ENCODE results near the gene RSBN1L.
"Not testable (repeated sequence)": the region's sequence is repeated elsewhere in the genome, so short reads cannot be mapped to it uniquely, and the experiment has no call there.

Gene RSBN1L

DNA sequence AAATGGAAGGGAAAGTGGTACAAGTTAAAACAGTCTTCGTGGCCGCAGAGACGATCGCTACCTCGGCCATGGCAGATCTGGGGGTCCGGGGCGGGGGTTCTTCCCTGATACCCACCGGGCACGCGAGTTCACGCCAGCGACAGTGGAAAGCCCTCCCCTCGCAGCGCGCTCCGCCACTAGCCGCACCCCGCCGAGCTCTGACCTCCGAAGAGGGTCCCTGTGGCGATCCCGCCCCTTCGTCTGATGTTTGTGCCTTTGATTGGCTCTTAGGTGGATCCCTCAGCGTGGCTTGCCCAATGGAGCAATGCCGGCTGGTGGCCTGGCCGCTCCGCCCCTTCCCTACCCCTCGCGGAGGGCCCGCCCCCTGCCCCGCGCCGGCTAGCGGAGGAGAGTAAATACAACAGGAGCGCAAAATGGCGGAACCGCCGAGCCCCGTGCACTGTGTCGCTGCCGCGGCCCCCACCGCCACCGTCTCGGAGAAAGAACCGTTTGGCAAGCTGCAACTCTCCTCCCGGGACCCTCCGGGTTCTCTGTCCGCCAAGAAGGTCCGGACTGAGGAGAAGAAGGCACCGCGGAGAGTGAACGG lies at the start of gene RSBN1L:
RSBN1L (plus strand) TSS at position 403 of the 586 bp plus-strand sequence; CDS start at position 414, 11 bp downstream.
- peak; percentile 96 for DNase-seq (ENCODE audit: low read depth, low spot score)

DNA sequence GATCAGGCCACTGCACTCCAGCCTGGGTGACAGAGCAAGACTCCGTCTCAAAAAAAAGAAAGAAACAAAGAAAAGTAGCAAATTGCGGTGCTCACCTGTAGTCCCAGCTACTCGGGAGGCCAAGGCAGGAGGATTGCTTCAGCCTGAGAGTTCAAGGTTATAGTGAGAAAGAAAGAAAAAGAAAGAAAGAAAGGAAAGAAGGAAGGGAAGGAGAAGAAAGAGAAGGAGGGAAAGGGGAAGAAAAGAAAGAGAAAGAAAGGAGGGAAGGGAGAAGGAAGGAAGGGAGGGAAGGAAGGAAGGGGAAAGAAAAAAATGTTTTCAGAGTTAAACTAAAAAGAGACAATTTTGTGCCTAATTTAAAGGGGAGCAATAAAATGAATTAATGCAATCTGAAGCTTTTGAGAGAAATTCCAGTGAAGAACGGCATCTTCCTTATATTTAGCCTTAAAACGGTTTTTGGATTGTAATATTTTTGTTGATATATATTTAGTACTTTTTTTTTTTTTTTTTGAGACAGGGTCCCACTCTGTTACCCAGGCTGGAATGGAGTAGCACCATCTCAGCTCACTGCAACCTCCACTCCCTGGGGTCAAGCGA lies 47.4 kb upstream of the RSBN1L start:
- no peak for DNase-seq (ENCODE audit: low read depth, low spot score)

DNA sequence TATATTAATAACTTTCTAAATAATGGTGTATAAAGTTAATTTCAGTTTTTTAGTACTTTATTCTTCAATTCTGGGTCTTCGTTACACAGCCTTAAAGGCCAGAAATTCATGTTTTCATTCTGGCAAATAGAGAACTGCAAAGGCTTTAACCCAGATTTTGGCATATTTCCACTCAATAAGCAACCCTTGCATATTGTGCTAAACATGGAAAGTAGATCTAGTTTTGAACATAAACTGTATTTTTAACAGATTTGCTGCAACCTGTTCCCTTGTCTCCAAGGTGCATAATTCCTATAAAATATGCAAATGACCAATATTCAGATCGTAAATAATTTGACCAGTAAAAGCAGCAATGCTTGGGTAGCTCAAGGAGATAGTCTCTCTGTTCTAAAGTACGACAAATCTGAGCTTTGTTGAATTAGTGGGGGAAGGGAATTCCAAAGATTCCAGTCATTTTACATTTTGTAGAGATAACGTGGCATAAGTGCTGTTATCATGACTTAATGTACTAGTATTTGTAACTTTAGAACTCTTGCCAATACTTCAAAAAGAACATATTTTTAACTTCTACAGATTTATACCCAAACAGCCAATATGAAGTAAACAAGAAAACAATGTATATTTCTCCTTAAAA lies 46.4 kb upstream of the RSBN1L start:
- no peak for DNase-seq (ENCODE audit: low read depth, low spot score)

DNA sequence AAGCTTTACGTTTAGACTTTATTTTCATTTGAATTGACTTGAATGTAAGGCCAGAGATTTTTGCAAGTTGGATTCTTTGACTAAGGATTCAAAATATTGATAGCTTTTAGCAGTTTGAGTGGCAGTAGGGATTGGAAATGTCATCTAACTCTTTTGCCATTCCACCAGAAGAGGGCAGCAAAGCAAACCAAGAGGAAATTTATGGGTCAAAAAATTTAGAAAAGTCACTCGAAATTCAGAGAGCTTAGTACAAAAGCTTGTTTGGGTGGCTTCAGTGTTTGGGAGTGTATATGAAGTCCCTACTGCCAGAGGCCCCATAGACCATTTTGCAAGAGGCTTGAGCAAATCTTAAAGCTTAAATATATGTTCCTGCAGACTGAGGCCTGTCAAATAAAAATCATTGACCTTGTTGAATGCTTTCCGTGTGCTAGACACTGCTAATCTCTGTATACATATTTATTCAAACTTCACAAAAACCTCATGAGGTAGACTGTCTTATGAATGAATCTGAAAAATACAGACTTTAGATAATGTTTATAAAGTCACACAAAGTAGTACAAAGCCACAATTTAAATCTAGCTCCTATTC lies 44.6 kb upstream of the RSBN1L start:
- DNase-seq (ENCODE audit: low read depth, low spot score), result no peak

DNA sequence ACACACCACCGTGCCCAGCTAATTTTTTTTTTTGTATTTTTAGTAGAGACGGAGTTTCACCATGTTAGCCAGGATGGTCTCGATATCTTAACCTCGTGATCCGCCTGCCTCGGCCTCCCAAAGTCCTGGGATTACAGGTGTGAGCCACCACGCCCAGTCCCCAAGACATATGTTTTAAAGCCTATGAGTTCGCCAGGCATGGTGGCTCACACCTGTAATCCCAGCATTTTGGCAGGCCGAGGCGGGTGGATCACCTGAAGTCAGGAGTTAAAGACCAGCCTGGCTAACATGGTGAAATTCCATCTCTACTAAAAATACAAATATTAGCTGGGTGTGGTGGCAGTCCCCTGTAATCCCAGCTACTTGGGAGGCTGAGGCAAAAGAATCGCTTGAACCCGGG lies 43.4 kb upstream of the RSBN1L start:
- DNase-seq (ENCODE audit: low read depth, low spot score), result not testable (repeated sequence)

DNA sequence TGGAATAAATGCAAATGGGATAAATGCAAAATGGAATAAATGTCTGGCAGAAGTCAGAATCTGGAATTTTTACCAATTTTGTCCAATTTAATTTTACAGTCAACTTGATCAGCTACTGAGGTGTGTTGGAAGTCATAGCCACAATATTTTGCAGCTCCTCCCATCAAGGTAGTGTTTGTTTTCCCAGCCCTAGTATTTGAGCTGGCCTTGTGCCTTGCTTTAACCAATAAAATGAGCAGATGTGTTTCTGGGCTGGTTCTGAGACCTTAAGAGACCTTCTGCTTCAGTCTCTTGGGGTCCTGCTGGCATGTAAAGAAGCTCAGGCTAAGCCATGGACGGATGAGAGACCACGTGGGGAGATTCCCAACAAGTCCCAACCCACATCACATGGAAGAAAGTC lies 42.7 kb upstream of the RSBN1L start:
- no peak for DNase-seq (ENCODE audit: low read depth, low spot score)

DNA sequence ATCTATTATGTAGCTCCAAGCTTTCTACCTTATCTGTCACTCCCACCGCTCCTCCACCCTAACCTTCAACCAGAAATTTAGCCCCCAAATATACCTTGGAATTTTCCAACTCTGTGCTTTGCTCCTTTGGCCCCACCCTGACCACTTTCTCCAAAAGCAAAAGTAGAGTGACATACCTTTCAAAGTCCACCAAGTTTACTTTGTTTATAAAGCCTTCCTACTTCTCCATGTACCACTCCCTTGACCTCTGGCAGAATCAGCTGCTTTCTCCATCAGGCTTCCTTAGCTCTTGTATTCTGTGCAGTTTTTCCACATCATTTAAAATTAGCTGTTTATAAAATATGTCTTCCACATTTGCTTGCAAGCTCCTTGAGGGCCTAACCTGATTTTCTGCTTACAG lies 40.9 kb upstream of the RSBN1L start:
- no peak for DNase-seq (ENCODE audit: low read depth, low spot score)

DNA sequence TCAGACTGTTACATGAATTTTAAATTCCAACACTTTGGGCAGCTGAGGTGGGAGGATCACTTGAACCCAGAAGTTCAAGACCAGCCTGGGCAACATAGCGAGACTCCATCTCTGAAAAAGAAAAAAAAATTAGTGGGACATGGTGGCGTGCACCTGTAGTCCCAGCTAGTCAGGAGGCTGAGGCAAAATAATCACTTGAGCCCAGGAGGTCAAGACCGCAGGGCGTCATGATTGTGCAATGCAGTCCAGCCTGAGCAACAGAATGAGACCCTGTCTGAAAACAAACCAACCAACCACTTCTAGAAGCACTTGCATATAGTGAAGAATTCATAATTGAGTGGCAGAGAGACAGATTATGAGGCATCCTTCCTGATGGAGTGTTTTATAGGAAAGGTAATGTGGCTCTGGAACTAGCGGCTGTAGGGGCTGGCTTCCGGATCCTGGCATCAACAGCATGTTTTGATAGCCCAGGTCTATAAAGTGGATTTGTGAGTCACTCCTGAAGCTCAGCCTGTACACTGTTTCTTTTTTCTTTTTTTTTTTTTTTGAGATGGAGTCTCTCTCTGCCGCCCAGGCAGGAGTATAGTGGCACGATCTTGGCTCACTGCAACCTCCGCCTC lies 40.3 kb upstream of the RSBN1L start:
- DNase-seq (ENCODE audit: low read depth, low spot score), result no peak

DNA sequence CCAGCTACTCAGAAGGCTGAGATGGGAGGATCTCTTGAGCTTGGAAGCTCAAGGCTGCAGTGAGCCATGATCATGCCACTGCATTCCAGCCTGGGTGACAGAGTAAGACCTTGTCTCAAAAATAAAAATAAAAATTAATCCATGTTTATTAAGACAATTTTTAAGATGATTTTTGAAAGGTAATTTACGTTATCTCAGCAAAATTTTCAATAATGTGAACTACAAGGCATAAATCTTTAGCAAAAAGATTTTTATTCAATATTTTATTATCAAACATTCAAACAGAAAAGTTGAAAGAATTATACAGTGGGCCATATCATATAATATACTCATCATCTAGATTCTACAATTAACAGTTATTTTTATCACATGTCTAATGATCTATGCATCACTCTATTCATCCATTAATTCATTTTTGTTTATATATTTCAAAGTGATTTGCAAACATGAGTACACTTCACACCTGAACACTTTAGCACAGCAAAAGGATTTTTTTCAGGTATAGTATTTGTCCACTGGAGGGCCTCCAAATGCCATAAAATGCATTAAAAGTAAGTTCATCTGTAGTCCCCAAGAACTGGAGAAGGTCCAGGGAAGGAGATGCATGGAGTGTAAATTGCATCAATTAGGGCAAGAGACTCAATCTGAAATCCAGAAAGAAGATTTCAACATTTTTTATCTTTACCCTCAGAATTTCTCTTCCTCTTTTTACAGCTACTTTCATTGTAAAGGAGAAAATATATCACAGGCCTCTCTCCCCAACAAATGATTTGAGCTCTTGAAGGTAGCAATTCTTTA lies 38.6 kb upstream of the RSBN1L start:
- no peak for DNase-seq (ENCODE audit: low read depth, low spot score)

DNA sequence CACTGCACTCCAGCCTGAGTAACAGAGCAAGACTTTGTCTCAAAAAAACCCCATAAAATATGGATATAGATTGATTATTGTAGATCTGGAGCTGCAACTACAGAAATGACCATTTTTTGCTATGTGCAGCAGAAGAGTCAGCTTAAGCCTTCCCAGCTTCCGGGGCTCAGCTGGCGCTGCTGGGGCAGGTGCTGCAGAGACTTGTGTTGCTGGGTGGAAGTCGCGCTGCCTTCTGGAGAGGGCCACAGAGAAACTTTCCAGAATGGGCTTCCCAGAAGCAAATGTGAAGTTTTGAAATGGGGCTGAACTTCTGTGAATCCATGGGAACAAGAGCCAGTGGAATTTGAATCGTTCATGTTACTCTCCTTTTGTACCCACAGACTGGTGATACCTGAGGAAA lies 37.3 kb upstream of the RSBN1L start:
- no peak for DNase-seq (ENCODE audit: low read depth, low spot score)

DNA sequence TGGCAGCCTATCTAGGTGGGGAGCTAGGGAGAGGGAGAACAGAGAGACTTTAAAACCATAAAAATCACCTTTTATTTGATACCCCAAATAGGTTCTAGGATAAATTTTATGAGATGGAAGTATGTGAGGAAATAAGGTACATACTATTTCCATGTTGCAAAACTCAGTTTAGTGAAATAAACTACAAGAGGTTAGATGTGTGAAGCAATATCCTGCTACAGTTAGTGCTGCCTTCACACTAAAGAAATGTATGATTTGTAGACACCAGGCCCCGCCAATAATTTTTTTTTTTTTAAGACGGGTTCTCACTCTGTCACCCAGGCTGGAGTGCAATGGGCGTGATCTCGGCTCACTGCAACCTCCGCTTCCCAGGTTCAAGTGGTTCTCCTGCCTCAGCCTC lies 34.4 kb upstream of the RSBN1L start:
- DNase-seq (ENCODE audit: low read depth, low spot score), result no peak

DNA sequence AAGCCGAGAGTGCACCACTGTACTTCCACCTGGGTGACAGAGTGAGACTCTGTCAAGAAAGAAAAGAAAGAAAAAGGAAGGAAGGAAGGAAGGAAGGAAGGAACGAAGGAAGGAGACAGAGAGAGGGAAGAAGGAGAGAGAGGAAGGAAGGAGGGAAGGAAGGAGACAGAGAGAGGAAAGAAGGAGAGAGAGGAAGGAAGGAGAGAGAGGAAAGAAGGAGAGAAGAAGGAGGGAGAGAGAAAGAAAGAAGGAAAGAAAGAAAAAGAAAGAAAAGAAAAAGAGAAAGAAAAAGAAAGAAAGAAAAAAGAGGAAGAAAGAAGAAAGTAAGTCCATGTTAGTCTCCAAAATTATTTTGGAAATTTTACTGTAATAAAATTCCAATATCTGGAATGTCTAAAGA lies 33.4 kb upstream of the RSBN1L start:
- DNase-seq (ENCODE audit: low read depth, low spot score), result no peak

DNA sequence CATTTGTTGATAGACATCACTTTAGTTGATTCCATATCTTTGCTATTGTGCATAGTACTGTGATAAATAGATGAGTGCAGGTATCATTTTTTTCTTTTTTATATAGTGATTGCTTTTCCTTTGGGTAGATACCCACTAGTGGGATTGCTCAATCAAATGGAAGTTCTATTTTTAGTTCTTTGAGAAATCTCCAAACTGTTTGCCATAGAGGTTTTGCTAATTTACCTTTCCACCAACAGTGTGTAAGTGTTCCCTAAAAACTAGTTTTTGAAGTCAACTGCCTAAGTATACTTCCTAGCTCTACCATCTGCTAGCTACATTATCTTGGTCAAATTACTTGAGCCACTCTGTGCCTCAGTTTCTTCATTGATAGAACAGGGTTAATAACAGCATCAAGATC lies 31.5 kb upstream of the RSBN1L start:
- DNase-seq (ENCODE audit: low read depth, low spot score), result no peak

DNA sequence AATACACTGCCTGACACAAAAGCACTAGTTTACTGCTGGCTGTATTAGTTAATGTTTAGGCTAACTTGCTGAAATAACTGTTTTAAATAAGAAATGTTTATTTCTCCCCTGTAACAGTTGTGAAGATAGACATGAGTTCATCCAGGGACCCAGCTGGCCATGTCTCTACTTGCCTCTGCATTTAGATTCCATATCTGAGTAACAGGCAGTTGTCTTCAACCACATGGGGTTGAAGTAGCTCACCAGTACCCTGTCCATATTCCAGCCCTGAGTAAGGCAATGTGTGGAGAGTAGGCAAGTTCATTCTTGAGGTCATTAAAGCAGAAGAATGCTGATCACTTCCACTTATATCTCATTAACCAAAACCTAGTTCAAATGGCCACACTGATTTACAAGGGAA lies 31.1 kb upstream of the RSBN1L start:
- no peak for DNase-seq (ENCODE audit: low read depth, low spot score)

DNA sequence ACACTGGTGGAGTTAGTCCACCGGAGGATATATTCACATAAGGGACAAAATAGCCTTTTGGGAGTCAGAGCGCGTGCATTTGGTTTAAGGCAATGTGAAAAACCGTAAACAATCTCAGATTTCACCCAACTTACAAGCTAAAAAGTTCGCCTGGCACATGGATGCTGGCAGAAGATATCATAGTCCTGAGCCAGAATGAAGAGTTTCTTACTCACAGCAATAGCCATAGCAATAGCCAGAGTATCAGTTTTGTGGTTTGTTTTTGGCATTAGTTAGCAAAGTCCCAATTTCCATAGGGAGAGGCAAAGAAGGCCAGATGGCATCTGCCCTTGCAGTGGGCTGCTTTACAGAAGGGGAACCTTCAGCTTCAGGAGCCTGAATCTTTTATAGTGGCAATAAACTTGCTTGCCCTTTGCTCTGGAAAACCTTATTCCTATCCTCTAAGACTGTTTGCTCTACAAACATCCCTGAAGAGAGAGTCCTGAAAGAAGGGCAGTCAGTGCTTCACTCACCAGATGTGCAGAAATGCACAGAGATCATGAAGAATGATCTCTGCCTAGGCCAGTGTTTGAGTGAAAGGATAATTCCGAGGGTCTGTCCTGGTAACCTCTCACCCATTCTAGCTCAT lies 28.7 kb upstream of the RSBN1L start:
- DNase-seq (ENCODE audit: low read depth, low spot score), result no peak

DNA sequence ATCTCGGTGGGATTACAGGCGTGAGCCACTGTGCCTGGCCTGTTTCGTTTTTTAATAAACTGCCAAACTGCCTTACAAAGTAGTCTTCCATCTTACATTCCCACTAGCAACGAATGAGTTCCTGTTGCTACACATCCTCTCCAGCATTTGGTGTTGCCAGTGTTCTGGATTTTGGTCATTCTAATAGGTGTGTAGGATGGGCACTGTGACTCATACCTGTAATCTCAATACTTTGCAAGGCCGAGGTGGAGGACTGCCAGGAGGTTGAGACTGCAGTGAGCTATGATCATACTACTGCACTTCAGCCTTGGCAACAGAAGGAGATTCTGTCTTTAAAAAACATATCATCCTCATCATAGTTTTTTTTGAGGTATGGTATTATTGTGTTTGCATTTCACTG lies 21.4 kb upstream of the RSBN1L start:
- DNase-seq (ENCODE audit: low read depth, low spot score), result no peak

DNA sequence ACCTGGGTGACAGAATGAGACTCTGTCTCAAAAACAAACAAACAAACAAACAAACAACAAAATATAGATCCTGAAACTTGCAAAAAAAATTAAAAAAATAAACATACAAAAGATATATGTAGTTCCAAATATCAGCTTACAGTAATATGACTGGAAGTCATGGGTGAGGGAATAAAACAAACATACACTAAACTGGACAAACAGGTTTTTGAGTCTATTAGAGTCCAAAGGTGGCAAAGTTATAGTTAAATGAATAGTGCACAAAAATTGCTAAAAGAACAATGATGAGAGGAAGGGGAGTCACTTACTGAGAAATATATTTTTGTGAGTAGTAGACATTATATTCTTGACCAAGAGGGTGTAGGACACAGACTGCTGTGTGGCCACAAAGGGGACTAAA lies 16.7 kb upstream of the RSBN1L start:
- no peak for DNase-seq (ENCODE audit: low read depth, low spot score)

DNA sequence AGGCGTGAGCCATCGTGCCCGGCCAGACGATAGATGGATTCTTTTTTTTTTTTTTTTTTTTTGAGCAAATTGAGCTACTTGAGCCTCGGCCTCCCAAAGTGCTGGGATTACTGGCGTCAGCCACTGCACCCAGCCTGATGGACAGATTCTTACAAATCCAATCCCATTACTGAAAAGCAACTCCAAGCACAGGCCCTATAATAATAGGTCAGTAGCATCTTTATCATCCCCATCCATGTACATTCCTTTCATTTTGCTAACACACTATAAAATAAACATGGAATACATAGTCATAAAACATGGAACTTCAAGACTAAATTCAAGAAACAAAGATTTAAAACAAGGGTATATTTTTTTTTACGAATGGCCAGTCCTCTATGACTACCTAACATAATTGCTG lies 16.0 kb upstream of the RSBN1L start:
- no peak for DNase-seq (ENCODE audit: low read depth, low spot score)

DNA sequence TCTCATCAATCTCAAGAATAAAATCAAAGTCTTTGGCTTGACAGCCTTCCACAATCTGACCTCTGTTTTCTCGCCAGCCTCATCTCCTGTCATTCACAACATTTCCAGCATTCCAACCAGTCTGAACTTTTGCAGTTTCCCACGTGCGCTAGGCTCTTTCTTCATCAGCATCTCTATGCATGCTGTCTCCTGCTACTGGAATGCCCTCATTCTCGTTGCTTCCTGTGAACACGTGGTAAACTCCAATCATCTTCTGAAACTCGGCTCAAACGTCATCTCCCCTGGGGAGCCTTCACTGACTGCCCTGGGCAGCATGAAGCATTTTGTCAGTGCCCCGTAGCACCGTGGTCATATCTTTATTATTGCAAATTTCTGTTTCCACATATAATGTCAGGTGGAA lies 12.2 kb upstream of the RSBN1L start:
- DNase-seq (ENCODE audit: low read depth, low spot score), result no peak

DNA sequence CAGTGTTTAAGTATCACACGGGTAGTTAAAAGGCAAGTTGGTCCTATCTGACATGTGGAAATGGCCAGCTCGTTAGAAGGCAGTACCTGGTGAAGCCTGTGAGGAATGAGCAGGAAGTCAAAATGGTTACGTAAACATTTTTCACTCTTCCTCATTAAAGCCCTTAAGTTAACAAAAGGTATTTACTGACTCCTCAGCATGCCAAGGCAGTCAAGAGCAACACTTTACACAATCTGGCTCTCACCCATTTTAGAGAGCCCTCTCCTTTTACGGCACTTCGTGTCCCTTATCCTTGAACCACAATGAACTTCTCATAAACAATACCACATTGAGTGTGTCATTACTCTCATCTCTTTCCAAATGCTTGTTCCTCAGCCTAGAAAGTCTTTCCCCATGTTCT lies 11.0 kb upstream of the RSBN1L start:
- DNase-seq (ENCODE audit: low read depth, low spot score), result no peak

DNA sequence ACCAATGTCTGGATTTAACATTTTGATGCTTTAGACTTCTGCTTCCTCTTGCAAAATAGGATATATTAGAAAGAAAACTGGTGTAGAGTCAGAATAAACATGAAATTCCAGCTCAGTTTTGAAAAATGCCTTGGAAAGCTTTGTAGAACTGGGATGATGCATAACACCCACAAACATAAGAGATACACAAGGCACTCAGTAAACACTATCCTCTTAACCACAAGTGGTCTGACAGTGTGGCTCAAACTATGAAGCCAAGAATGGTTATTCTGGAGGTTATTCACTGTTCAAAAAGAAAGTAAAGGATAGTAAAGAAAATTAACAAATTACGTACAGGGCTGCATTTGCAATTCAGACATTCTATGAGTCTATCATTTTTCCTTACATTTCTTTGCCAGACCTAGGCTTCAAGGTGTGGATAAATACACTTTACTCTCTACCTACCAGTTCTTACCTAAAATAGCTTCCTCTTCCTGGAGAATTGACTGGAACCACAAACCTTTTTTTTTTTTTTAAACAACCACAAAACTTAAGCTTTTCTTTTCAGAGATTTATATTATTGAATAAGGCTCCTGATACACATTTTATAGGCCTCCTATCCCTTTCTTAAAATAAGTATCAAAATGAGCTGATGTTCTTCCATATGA lies 9.0 kb upstream of the RSBN1L start:
- DNase-seq (ENCODE audit: low read depth, low spot score), result no peak
